ENCODE measurements around the gene TAF11L3. TPM values are rescaled to one million over a fixed set of nuclear protein-coding genes. Genes with fewer than 3 reads are reported as not detected.
"Not testable (repeated sequence)": the region's sequence is repeated elsewhere in the genome, so short reads cannot be mapped to it uniquely, and the experiment has no call there.

The TAF11L3 gene
- total RNA-seq = not detected

DNA sequence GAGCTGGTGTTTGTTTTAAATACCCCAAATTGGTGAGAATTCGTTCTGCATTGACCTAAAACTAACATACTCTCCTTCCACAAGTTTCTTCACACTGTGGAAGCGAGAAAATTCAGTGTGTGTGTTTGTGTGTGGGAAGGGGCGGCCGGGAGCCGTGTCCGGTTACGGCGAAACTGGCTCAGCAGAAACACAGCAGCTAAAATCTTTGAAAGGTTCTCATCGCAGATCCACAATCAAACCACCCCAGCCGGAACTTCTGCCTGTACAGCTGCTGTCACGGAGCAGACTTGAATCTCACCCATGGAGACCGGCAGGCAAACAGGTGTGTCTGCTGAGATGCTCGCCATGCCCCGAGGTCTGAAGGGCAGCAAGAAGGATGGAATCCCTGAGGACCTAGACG lies at the start of gene TAF11L3:
Gene TAF11L3, plus strand, starts transcription at position 301 of the 400 bp plus-strand sequence.
- H3K4me3 ChIP-seq (ENCODE audit: low read length in 3 of 3); H3K9ac ChIP-seq (ENCODE audit: low read depth in 1 of 3, low read length in 3 of 3); H3K36me3 ChIP-seq (ENCODE audit: control insufficient read depth in 3 of 3, insufficient read depth in 3 of 3, low read length in 3 of 3): not testable (repeated sequence)

DNA sequence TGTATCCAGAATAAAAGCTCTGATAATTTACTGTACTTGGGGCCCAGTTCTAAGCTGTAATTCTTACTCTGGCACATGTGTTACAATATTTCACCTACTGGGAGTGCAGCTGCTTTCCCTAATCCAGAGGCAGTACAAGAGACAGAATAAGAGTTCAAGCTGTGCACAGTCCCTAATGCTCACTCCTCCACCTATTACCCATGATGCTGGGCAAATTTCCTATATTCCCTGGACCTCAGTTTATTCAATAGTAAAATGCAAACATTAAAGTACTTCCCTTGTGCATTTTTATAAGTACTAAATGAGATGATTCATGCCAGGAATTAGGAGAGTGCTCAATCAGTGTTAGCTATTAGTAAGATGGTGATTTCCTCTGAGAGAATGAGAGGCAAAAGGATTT lies 48.1 kb upstream of the TAF11L3 start:
- H3K9me3 ChIP-seq (ENCODE audit: control insufficient read depth in 3 of 3, low read length in 3 of 3) = no peaks in the 10 kb centered on the region
- H3K27ac ChIP-seq (ENCODE audit: low read depth, low read length) = no peak overlapping the region
- no peak overlapping the region for H3K9ac ChIP-seq (ENCODE audit: low read depth in 1 of 3, low read length in 3 of 3)
- no peaks in the 10 kb centered on the region for H3K4me1 ChIP-seq (ENCODE audit: control insufficient read depth in 3 of 3, insufficient read depth in 3 of 3, low read length in 3 of 3)
- no peaks in the 10 kb centered on the region for H3K36me3 ChIP-seq (ENCODE audit: control insufficient read depth in 3 of 3, insufficient read depth in 3 of 3, low read length in 3 of 3)
- no peaks in the 10 kb centered on the region for H3K27me3 ChIP-seq (ENCODE audit: control insufficient read depth in 3 of 3, insufficient read depth in 3 of 3, low read length in 3 of 3)
- H3K4me3 ChIP-seq (ENCODE audit: low read length in 3 of 3) = no peak overlapping the region

More for the DNA sequence above, at the start of gene TAF11L3:
- H3K4me1 ChIP-seq (ENCODE audit: control insufficient read depth in 3 of 3, insufficient read depth in 3 of 3, low read length in 3 of 3); H3K27me3 ChIP-seq (ENCODE audit: control insufficient read depth in 3 of 3, insufficient read depth in 3 of 3, low read length in 3 of 3); H3K27ac ChIP-seq (ENCODE audit: low read depth, low read length); H3K9me3 ChIP-seq (ENCODE audit: control insufficient read depth in 3 of 3, low read length in 3 of 3): not testable (repeated sequence)

DNA sequence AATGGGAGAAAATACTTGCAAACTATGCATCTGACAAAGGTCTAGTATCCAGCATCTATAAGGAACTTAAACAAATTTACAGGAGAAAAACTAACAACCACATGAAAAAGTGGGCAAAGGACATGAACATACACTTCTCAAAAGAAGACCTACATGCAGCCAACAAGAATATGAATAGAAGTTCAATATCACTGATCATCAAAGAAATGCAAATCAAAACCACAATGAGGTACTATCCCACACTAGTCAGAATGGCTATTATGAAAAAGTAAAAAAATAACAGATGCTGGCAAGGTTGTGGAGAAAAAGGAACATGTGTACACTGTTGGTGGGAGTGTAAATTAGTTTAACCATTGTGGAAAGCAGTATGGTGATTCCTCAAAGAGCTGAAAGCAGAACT lies 43.1 kb upstream of the TAF11L3 start:
- not testable (repeated sequence) for H3K9ac ChIP-seq (ENCODE audit: low read depth in 1 of 3, low read length in 3 of 3); H3K36me3 ChIP-seq (ENCODE audit: control insufficient read depth in 3 of 3, insufficient read depth in 3 of 3, low read length in 3 of 3); H3K27me3 ChIP-seq (ENCODE audit: control insufficient read depth in 3 of 3, insufficient read depth in 3 of 3, low read length in 3 of 3); H3K4me3 ChIP-seq (ENCODE audit: low read length in 3 of 3); H3K9me3 ChIP-seq (ENCODE audit: control insufficient read depth in 3 of 3, low read length in 3 of 3); H3K4me1 ChIP-seq (ENCODE audit: control insufficient read depth in 3 of 3, insufficient read depth in 3 of 3, low read length in 3 of 3); H3K27ac ChIP-seq (ENCODE audit: low read depth, low read length)

DNA sequence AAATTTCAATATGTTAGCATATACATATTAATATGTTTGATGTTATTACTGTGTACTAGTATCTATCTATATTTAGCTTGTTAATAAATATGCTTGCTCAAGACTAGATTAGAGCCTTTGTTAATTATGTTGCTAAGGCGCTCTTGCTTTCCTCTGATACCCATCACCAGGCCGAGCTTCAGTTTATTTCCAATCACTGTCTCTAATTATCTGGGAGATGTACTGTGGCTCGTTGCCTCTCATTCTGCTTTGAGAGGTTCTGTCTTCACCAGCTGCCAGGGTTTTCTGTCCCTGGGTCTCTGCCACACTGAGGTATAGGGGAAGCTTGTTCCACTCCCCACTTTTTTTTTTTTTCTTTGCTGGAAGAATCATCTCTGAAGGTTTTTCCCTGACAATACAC lies 41.1 kb upstream of the TAF11L3 start:
- no peak overlapping the region for H3K27ac ChIP-seq (ENCODE audit: low read depth, low read length)
- H3K4me3 ChIP-seq (ENCODE audit: low read length in 3 of 3) = no peak overlapping the region
- H3K9me3 ChIP-seq (ENCODE audit: control insufficient read depth in 3 of 3, low read length in 3 of 3) = no peaks in the 10 kb centered on the region
- no peaks in the 10 kb centered on the region for H3K36me3 ChIP-seq (ENCODE audit: control insufficient read depth in 3 of 3, insufficient read depth in 3 of 3, low read length in 3 of 3)
- no peaks in the 10 kb centered on the region for H3K27me3 ChIP-seq (ENCODE audit: control insufficient read depth in 3 of 3, insufficient read depth in 3 of 3, low read length in 3 of 3)
- H3K4me1 ChIP-seq (ENCODE audit: control insufficient read depth in 3 of 3, insufficient read depth in 3 of 3, low read length in 3 of 3) = no peaks in the 10 kb centered on the region
- no peak overlapping the region for H3K9ac ChIP-seq (ENCODE audit: low read depth in 1 of 3, low read length in 3 of 3)

DNA sequence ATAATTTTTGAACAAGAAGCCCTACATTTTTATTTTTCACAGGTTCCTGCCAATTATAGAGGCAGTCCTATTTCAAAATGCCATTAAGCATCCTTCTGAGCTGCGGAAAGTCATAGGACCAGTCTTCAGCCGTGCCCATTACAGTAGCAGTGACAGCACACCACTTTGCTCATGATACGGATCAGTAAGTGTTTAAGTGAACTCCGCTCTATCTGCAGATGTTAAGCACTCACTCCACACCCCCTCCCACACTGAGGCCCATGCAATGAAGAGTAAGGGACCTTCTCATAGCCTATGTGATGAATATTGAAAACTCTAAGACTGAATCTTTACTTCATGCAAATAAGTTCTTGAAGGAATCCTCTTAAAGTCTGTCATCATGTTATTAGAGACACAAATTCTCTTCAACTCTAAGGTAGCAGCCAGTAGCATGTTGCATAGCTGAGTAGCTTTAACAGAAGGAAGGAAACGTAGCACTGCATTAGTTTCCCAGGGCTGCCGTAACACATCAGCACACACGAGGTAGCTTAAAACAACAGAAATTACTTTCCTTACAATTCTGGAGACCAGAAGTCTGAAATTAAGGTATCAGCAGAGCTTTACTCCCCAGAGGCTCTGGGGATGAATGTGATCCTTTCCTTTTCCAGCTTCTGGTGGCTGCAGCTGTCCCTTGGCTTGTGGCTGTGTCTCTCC lies 40.4 kb upstream of the TAF11L3 start:
- Histone ChIP-seq H3K4me1 (ENCODE audit: control insufficient read depth in 3 of 3, insufficient read depth in 3 of 3, low read length in 3 of 3) (no peaks in the 10 kb centered on the region), H3K9ac (ENCODE audit: low read depth in 1 of 3, low read length in 3 of 3) (no peak overlapping the region), H3K9me3 (ENCODE audit: control insufficient read depth in 3 of 3, low read length in 3 of 3) (no peaks in the 10 kb centered on the region), H3K36me3 (ENCODE audit: control insufficient read depth in 3 of 3, insufficient read depth in 3 of 3, low read length in 3 of 3) (no peaks in the 10 kb centered on the region), H3K27me3 (ENCODE audit: control insufficient read depth in 3 of 3, insufficient read depth in 3 of 3, low read length in 3 of 3) (no peaks in the 10 kb centered on the region), H3K4me3 (ENCODE audit: low read length in 3 of 3) (no peak overlapping the region), H3K27ac (ENCODE audit: low read depth, low read length) (no peak overlapping the region)

DNA sequence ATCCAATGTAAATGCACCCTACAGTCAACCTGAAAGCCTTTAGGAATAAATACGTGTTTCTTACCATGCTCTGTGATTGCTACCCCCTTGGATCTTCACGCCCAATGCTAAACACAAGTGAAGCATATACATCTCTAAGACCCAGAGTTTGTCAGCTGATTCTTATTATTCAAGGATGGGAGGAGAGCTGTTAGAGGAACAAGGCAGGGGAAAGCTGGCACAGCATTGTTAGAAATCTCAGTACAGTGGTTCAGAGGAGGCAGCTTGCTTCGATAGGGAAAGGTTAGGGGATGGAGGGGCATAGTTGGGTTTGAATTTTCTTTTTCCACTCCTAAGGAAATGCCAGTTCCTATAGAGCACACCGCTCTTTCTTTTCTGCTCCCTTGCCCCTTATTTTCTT lies 36.8 kb upstream of the TAF11L3 start:
- Histone ChIP-seq H3K36me3 (ENCODE audit: control insufficient read depth in 3 of 3, insufficient read depth in 3 of 3, low read length in 3 of 3) (no peaks in the 10 kb centered on the region), H3K9me3 (ENCODE audit: control insufficient read depth in 3 of 3, low read length in 3 of 3) (no peaks in the 10 kb centered on the region), H3K9ac (ENCODE audit: low read depth in 1 of 3, low read length in 3 of 3) (no peak overlapping the region), H3K4me1 (ENCODE audit: control insufficient read depth in 3 of 3, insufficient read depth in 3 of 3, low read length in 3 of 3) (no peaks in the 10 kb centered on the region), H3K27me3 (ENCODE audit: control insufficient read depth in 3 of 3, insufficient read depth in 3 of 3, low read length in 3 of 3) (no peaks in the 10 kb centered on the region), H3K4me3 (ENCODE audit: low read length in 3 of 3) (no peak overlapping the region), H3K27ac (ENCODE audit: low read depth, low read length) (no peak overlapping the region)

DNA sequence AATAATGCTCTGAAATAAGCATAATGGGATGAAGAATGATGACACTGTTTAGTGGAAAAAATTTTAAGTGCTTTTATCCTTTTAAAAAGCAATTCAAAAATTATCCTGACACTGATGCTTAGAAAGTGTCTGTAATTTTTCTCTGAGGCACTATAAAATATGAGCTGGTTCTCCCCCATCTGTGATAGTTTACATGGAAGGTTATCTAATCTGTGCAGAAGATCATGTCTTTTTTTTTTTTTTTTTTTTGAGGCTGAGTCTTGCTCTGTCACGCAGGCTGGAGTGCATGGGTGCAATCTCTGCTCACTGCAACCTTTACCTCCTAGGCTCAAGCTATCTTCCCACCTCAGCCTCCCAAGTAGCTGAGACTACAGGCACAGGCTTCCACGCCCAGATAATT lies 35.4 kb upstream of the TAF11L3 start:
- Histone ChIP-seq H3K9me3 (ENCODE audit: control insufficient read depth in 3 of 3, low read length in 3 of 3) (no peaks in the 10 kb centered on the region), H3K4me3 (ENCODE audit: low read length in 3 of 3) (no peak overlapping the region), H3K9ac (ENCODE audit: low read depth in 1 of 3, low read length in 3 of 3) (no peak overlapping the region), H3K4me1 (ENCODE audit: control insufficient read depth in 3 of 3, insufficient read depth in 3 of 3, low read length in 3 of 3) (no peaks in the 10 kb centered on the region), H3K27me3 (ENCODE audit: control insufficient read depth in 3 of 3, insufficient read depth in 3 of 3, low read length in 3 of 3) (no peaks in the 10 kb centered on the region), H3K27ac (ENCODE audit: low read depth, low read length) (no peak overlapping the region), H3K36me3 (ENCODE audit: control insufficient read depth in 3 of 3, insufficient read depth in 3 of 3, low read length in 3 of 3) (no peaks in the 10 kb centered on the region)

DNA sequence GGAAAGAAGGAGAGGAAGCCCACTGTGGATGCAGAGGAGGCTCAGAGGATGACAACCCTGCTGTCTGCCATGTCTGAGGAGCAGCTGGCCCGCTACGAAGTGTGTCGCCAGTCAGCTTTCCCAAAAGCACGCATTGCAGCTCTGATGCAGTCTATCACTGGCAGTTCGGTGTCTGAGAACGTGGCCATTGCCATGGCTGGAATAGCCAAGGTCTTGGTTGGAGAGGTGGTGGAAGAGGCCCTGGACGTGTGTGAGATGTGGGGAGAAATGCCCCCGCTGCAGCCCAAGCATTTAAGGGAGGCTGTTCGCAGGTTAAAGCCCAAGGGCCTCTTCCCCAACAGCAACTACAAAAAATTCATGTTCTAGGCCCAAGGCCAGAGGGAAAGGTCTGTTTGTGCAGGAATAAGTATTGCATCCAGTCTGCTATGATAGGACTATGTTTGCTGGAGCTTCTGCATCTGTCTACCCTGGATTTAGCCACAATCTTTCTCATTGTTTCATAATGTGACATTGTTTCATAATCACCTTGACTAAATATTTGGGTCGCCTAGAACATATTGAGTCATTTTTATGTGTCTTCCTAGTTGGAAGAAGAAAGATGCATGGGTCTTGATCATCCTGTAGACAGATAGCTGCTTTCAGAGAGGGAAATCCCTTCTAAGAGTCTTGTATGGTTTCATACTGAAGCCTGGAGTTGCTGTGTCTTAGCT lies 31.5 kb upstream of the TAF11L3 start:
- not testable (repeated sequence) for H3K27me3 ChIP-seq (ENCODE audit: control insufficient read depth in 3 of 3, insufficient read depth in 3 of 3, low read length in 3 of 3); H3K9ac ChIP-seq (ENCODE audit: low read depth in 1 of 3, low read length in 3 of 3); H3K27ac ChIP-seq (ENCODE audit: low read depth, low read length); H3K9me3 ChIP-seq (ENCODE audit: control insufficient read depth in 3 of 3, low read length in 3 of 3); H3K4me1 ChIP-seq (ENCODE audit: control insufficient read depth in 3 of 3, insufficient read depth in 3 of 3, low read length in 3 of 3); H3K4me3 ChIP-seq (ENCODE audit: low read length in 3 of 3); H3K36me3 ChIP-seq (ENCODE audit: control insufficient read depth in 3 of 3, insufficient read depth in 3 of 3, low read length in 3 of 3)

DNA sequence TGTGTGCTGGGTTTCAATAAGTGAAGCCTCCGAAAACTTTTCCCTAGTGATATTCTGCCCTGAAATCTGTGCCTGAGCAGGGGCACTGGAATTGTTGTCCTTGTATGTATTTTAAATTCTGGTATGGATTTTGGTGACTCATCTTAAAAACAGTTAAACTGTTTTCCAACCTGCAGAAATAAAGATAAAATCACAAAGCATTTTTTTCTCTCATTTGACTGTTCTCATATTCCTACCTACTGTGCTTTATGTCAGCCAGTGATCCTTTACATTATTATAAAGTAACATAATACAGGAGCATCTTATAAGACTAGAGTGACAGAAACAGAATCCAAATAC lies 31.0 kb upstream of the TAF11L3 start:
- Histone ChIP-seq H3K4me1 (ENCODE audit: control insufficient read depth in 3 of 3, insufficient read depth in 3 of 3, low read length in 3 of 3) (no peaks in the 10 kb centered on the region), H3K9ac (ENCODE audit: low read depth in 1 of 3, low read length in 3 of 3) (no peak overlapping the region), H3K9me3 (ENCODE audit: control insufficient read depth in 3 of 3, low read length in 3 of 3) (no peaks in the 10 kb centered on the region), H3K4me3 (ENCODE audit: low read length in 3 of 3) (no peak overlapping the region), H3K27ac (ENCODE audit: low read depth, low read length) (no peak overlapping the region), H3K27me3 (ENCODE audit: control insufficient read depth in 3 of 3, insufficient read depth in 3 of 3, low read length in 3 of 3) (no peaks in the 10 kb centered on the region), H3K36me3 (ENCODE audit: control insufficient read depth in 3 of 3, insufficient read depth in 3 of 3, low read length in 3 of 3) (no peaks in the 10 kb centered on the region)

DNA sequence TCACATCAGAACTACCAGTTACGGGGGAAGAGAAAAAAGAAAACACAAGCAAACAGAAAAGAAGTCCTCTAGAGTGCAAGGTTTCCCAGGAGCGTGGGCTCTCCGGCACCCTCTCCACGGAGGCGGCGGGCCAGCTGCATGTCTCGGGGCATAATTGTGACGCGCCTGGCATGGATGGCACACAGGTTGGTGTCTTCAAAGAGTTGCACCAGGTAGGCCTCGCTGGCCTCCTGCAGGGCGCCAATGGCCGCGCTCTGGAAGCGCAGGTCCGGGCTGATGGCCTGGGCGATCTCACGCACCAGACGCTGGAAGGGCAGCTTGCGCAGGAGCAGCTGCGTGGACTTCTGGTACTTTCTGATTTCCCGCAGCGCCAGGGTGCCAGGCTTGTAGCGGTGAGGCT lies 26.9 kb upstream of the TAF11L3 start:
- not testable (repeated sequence) for H3K27me3 ChIP-seq (ENCODE audit: control insufficient read depth in 3 of 3, insufficient read depth in 3 of 3, low read length in 3 of 3); H3K36me3 ChIP-seq (ENCODE audit: control insufficient read depth in 3 of 3, insufficient read depth in 3 of 3, low read length in 3 of 3); H3K4me3 ChIP-seq (ENCODE audit: low read length in 3 of 3); H3K27ac ChIP-seq (ENCODE audit: low read depth, low read length); H3K9ac ChIP-seq (ENCODE audit: low read depth in 1 of 3, low read length in 3 of 3); H3K9me3 ChIP-seq (ENCODE audit: control insufficient read depth in 3 of 3, low read length in 3 of 3); H3K4me1 ChIP-seq (ENCODE audit: control insufficient read depth in 3 of 3, insufficient read depth in 3 of 3, low read length in 3 of 3)
